HL-60 (cell line): ENCODE results near the gene KCNQ1.

ENCODE experiments used
- DNase-seq, 2 experiments: peaks; one replicate each; pipeline ENCODE4 v3.0.0-alpha.2; 2010 to 2020; ENCODE audit warnings: low read depth in 1 of 2, low spot score in 1 of 2
- H3K27ac ChIP-seq: fragments of 250-450 bp; sonication (Bioruptor Pico); replicated peaks from 2 replicates; pipeline ENCODE4 v1.5.1; 2020; ENCODE audit warnings: mild to moderate bottlenecking, moderate library complexity
- H3K27me3 ChIP-seq: fragments of 250-450 bp; sonication (Bioruptor Pico); 2 replicates; pipeline ENCODE4 v1.5.1; 2021; ENCODE audit warnings: mild to moderate bottlenecking, moderate library complexity; ENCODE audit not compliant: insufficient read depth, poor library complexity, severe bottlenecking
- H3K4me3 ChIP-seq: replicated peaks from 2 replicates; pipeline ENCODE4 v1.5.1; 2011; ENCODE audit warnings: mild to moderate bottlenecking, control low read depth, low read length; ENCODE audit not compliant: insufficient read depth
- GABPA ChIP-seq: IDR thresholded peaks from 2 replicates; pipeline ENCODE4 v1.6.1; 2012; ENCODE audit warnings: low read depth
- POLR2AphosphoS5 ChIP-seq: IDR thresholded peaks from 2 replicates; pipeline ENCODE4 v1.6.1; 2012; ENCODE audit warnings: low read depth
- SPI1 ChIP-seq: IDR thresholded peaks from 2 replicates; pipeline ENCODE4 v1.6.1; 2012; ENCODE audit warnings: low read depth, mild to moderate bottlenecking, borderline replicate concordance
- TF ChIP-seq, protein P1 (sequence below): IDR thresholded peaks from one replicate; pipeline ENCODE4 v1.5.1; 2011; ENCODE audit warnings: low read length, control low read depth, inconsistent platforms; ENCODE audit not compliant: insufficient read depth
- TF ChIP-seq, protein P2 (sequence below): IDR thresholded peaks from 2 replicates; pipeline ENCODE4 v1.6.1; 2012; ENCODE audit warnings: low read depth; ENCODE audit not compliant: insufficient replicate concordance

KCNQ1 gene

DNA sequence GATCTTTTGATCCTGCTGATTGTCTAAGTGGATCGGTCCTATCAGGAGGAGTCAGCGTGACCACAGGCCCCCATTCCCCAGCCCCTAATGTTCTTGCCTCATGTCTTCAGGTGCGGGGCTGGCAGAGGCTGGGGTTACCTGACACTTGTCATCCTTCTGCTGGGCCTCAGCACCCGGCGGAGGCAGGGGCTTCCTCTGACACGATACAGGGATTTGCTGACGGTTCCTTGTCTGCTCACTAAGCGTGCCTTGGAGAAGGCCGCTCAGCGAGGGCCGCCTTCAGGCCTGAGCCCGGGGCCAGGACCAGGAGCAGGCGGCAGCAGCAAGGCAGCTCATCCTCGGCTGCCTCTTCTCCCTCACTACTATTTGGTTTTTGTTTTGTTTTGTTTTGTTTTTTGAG is 300.7 kb downstream of the KCNQ1 start:
- DNase-seq: no peak
- Histone ChIP-seq H3K27me3 (no peaks in the 10 kb centered on the region), H3K27ac (no peak overlapping the region), H3K4me3 (no peak overlapping the region)
- TF ChIP-seq, protein P1, sequence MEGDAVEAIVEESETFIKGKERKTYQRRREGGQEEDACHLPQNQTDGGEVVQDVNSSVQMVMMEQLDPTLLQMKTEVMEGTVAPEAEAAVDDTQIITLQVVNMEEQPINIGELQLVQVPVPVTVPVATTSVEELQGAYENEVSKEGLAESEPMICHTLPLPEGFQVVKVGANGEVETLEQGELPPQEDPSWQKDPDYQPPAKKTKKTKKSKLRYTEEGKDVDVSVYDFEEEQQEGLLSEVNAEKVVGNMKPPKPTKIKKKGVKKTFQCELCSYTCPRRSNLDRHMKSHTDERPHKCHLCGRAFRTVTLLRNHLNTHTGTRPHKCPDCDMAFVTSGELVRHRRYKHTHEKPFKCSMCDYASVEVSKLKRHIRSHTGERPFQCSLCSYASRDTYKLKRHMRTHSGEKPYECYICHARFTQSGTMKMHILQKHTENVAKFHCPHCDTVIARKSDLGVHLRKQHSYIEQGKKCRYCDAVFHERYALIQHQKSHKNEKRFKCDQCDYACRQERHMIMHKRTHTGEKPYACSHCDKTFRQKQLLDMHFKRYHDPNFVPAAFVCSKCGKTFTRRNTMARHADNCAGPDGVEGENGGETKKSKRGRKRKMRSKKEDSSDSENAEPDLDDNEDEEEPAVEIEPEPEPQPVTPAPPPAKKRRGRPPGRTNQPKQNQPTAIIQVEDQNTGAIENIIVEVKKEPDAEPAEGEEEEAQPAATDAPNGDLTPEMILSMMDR: no peak

DNA sequence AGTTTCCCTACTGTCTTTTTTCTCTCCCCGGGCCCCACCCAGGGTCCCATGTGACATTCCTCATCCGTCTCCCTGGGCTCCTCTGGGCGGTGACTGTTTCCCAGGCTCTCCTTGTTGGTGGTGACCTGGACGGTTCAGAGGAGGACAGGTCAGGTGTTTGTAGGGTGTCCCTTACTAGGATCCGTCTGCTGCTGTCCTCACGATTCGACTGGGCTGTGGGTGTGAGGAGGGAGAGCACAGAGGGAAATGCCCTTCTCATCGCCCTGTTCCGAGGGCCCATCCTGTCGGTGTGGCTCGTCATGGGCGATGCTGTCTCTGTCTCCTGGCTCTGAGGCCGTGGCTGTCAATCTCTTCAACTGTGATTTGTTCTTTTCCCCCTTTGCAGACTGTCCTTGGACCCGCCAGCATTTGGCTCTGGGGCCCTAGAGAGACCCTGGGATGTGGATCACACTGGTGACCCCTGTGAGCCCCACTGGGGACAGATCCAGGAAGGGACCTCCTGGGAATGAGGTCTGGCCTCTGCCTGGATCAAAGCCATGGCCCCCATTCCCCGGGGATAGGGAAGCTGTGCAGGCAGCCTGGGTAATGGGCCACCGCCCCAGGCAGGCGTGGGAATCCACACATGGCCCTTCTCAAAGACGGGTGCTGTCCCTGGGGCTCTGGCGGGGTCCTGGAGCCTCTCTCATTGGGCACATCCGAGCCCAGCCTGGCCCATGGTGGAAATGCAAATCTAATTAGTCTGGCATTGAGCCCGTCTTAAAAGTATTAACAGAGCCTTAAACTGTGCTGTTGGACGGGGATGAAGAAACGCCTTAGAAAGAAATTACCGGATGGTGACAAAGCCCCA is 301.8 kb downstream of the KCNQ1 start:
- Histone ChIP-seq H3K27ac (no peak overlapping the region), H3K4me3 (no peak overlapping the region), H3K27me3 (no peaks in the 10 kb centered on the region)
- no peak for DNase-seq
- TF ChIP-seq, protein P1: no peak
- no peak for TF ChIP-seq GABPA
- TF ChIP-seq, protein P2, sequence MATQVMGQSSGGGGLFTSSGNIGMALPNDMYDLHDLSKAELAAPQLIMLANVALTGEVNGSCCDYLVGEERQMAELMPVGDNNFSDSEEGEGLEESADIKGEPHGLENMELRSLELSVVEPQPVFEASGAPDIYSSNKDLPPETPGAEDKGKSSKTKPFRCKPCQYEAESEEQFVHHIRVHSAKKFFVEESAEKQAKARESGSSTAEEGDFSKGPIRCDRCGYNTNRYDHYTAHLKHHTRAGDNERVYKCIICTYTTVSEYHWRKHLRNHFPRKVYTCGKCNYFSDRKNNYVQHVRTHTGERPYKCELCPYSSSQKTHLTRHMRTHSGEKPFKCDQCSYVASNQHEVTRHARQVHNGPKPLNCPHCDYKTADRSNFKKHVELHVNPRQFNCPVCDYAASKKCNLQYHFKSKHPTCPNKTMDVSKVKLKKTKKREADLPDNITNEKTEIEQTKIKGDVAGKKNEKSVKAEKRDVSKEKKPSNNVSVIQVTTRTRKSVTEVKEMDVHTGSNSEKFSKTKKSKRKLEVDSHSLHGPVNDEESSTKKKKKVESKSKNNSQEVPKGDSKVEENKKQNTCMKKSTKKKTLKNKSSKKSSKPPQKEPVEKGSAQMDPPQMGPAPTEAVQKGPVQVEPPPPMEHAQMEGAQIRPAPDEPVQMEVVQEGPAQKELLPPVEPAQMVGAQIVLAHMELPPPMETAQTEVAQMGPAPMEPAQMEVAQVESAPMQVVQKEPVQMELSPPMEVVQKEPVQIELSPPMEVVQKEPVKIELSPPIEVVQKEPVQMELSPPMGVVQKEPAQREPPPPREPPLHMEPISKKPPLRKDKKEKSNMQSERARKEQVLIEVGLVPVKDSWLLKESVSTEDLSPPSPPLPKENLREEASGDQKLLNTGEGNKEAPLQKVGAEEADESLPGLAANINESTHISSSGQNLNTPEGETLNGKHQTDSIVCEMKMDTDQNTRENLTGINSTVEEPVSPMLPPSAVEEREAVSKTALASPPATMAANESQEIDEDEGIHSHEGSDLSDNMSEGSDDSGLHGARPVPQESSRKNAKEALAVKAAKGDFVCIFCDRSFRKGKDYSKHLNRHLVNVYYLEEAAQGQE: no peak
- TF ChIP-seq SPI1: no peak
- no peak for TF ChIP-seq POLR2AphosphoS5

DNA sequence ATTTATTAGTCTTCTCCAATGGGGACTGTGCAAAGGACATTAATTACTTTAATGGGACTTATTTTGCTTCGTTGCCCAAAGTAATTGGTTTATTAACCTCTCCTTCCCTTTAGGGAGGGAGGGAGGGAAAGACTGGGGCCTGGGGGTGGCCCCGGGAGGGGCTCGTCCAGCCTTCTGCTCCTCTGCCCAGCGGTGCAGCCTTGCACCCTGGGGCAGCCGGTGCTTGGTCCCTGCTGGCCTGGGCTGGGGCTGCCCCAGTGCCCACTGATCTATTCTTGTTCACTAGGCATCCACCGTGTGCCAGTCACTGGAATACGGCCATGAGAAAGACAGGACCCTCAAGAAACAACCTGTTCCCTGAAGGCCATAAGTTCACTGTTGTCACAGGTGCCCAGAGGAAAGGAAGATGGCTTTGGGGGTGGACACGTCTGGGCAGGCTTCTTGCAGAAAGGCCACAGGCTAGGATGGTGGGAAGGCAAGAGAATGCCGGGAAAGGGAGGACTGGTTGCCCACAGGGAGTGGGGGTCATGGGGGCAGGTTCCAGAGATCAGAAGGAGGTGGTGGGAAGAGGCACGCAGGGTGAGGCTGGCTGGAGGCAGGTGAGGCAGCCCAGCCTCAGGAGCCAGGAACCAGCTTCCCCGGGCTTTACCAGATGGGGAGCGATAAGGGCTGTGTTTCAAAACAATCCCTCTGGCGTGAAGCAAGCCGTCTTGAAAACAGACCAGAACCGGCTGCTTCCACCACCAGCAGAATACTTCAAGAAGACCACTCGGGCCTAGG is 302.6 kb downstream of the KCNQ1 start:
- H3K4me3 ChIP-seq: no peak overlapping the region
- TF ChIP-seq GABPA: no peak
- TF ChIP-seq, protein P1: no peak
- TF ChIP-seq, protein P2: no peak
- TF ChIP-seq POLR2AphosphoS5: no peak
- no peaks in the 10 kb centered on the region for H3K27me3 ChIP-seq
- H3K27ac ChIP-seq: no peak overlapping the region
- no peak for DNase-seq
